Measurements from ENCODE around the gene ARHGAP21. TPM values are rescaled to one million over a fixed set of nuclear protein-coding genes. Genes with fewer than 3 reads are reported as not detected.
"Not testable (repeated sequence)": the region's sequence is repeated elsewhere in the genome, so short reads cannot be mapped to it uniquely, and the experiment has no call there.

Gene ARHGAP21
- polyA plus RNA-seq, 1 experiment: 126 TPM

- no peak for TF ChIP-seq CTCF (IDR thresholded peaks at IDR 0.05; ENCODE audit: low read depth, low read length)
- POLR2A ChIA-PET: no interaction called here
- Histone ChIP-seq H3K4me3 (ENCODE audit: low read depth, low read length) (no peak overlapping the region), H3K27me3 (ENCODE audit: control insufficient read depth, insufficient read depth, low read length) (no peaks in the 10 kb centered on the region), H3K9me3 (ENCODE audit: control insufficient read depth, insufficient read depth, low read length) (peaks cover 2% of the 10 kb centered on the region), H3K27ac (ENCODE audit: low read depth, low read length) (no peak overlapping the region)
- no peak for DNase-seq (ENCODE audit: low read depth, low spot score)
- CTCF ChIA-PET: no interaction called here
Observed at GRCh38 chr10:24759672-24760071, 36.0 kb upstream of the ARHGAP21 start.

GRCh38 chr10:24758254-24758653 is 34.6 kb upstream of the ARHGAP21 start:
- H3K27me3 ChIP-seq (ENCODE audit: control insufficient read depth, insufficient read depth, low read length); H3K27ac ChIP-seq (ENCODE audit: low read depth, low read length); H3K9me3 ChIP-seq (ENCODE audit: control insufficient read depth, insufficient read depth, low read length); H3K4me3 ChIP-seq (ENCODE audit: low read depth, low read length); DNase-seq (ENCODE audit: low read depth, low spot score); CTCF ChIA-PET: not testable (repeated sequence)
- POLR2A ChIA-PET: interaction anchor here (0.7 kb wide), 1 partner anchor 113 kb away, joined by 4 read pairs; no protein-coding TSS in a partner anchor

- H3K9me3 ChIP-seq (ENCODE audit: control insufficient read depth, insufficient read depth, low read length): no peaks in the 10 kb centered on the region
- ChIA-PET CTCF (no interaction called here), POLR2A (interaction anchor here (0.5 kb wide), 1 partner anchor 165 kb away, joined by 3 read pairs; no protein-coding TSS in a partner anchor)
- no peak for TF ChIP-seq CTCF (IDR thresholded peaks at IDR 0.05; ENCODE audit: low read depth, low read length)
- DNase-seq (ENCODE audit: low read depth, low spot score): no peak
- no peak overlapping the region for H3K4me3 ChIP-seq (ENCODE audit: low read depth, low read length)
- H3K27ac ChIP-seq (ENCODE audit: low read depth, low read length): no peak overlapping the region
- H3K27me3 ChIP-seq (ENCODE audit: control insufficient read depth, insufficient read depth, low read length): no peaks in the 10 kb centered on the region
Observed at GRCh38 chr10:24756283-24756682, 32.6 kb upstream of the ARHGAP21 start.

GRCh38 chr10:24751716-24752115 is 28.0 kb upstream of the ARHGAP21 start:
- TF ChIP-seq CTCF (IDR thresholded peaks at IDR 0.05; ENCODE audit: low read depth, low read length): no peak
- ChIA-PET POLR2A (no interaction called here), CTCF (interaction anchor here (0.5 to 0.7 kb wide), 2 partner anchors 61 to 330 kb away, joined by 3 read pairs; no protein-coding TSS in a partner anchor)
- DNase-seq (ENCODE audit: low read depth, low spot score): no peak
- Histone ChIP-seq H3K9me3 (ENCODE audit: control insufficient read depth, insufficient read depth, low read length) (no peaks in the 10 kb centered on the region), H3K27me3 (ENCODE audit: control insufficient read depth, insufficient read depth, low read length) (no peaks in the 10 kb centered on the region), H3K4me3 (ENCODE audit: low read depth, low read length) (no peak overlapping the region), H3K27ac (ENCODE audit: low read depth, low read length) (no peak overlapping the region)

GRCh38 chr10:24750695-24751094 is 27.0 kb upstream of the ARHGAP21 start:
- H3K27me3 ChIP-seq (ENCODE audit: control insufficient read depth, insufficient read depth, low read length): no peaks in the 10 kb centered on the region
- POLR2A ChIA-PET: no interaction called here
- no peaks in the 10 kb centered on the region for H3K9me3 ChIP-seq (ENCODE audit: control insufficient read depth, insufficient read depth, low read length)
- H3K4me3 ChIP-seq (ENCODE audit: low read depth, low read length): no peak overlapping the region
- H3K27ac ChIP-seq (ENCODE audit: low read depth, low read length): no peak overlapping the region
- CTCF ChIA-PET: no interaction called here
- no peak for TF ChIP-seq CTCF (IDR thresholded peaks at IDR 0.05; ENCODE audit: low read depth, low read length)
- DNase-seq (ENCODE audit: low read depth, low spot score): no peak

- ChIA-PET POLR2A (no interaction called here), CTCF (no interaction called here)
- no peak for TF ChIP-seq CTCF (IDR thresholded peaks at IDR 0.05; ENCODE audit: low read depth, low read length)
- Histone ChIP-seq H3K27me3 (ENCODE audit: control insufficient read depth, insufficient read depth, low read length) (no peaks in the 10 kb centered on the region), H3K27ac (ENCODE audit: low read depth, low read length) (no peak overlapping the region), H3K9me3 (ENCODE audit: control insufficient read depth, insufficient read depth, low read length) (no peaks in the 10 kb centered on the region), H3K4me3 (ENCODE audit: low read depth, low read length) (no peak overlapping the region)
- DNase-seq (ENCODE audit: low read depth, low spot score): no peak
Observed at GRCh38 chr10:24748214-24748613, 24.5 kb upstream of the ARHGAP21 start.

All from AG04450 (cell line).